HCT116 (cell line): Measurements from ENCODE around the gene ABHD12. TPM values are rescaled to one million over a fixed set of nuclear protein-coding genes. Genes with fewer than 3 reads are reported as not detected.

Experiments
- ATAC-seq: fragments of 200-7000 bp; cut with Tn5 transposase; 2 replicates; pipeline ENCODE4 v1.9.1; 2020; ENCODE audit warnings: mild to moderate bottlenecking, moderate library complexity
- BruUV-seq: library from RNA; stranded (reverse); fragments of 400-500 nt; replicated peaks from 2 replicates; lab custom pipeline; 2021; lab: Mats Ljungman, UMichigan
- CTCF ChIA-PET: fragments of 300-600 bp; sonication (Branson Sonifier 250); formaldehyde crosslinking; loops from one replicate; lab custom pipeline; 2021; ENCODE audit warnings: antibody characterized with exemption; lab: Charles Lee
- POLR2A ChIA-PET: fragments of 300-600, 350-600 bp; sonication (Branson Sonifier 250); formaldehyde crosslinking; loops from one replicate; lab custom pipeline; 2021; ENCODE audit warnings: antibody characterized with exemption; lab: Charles Lee
- RAD21 ChIA-PET, 2 experiments: fragments of 300-600 bp; sonication (Branson Sonifier 250); formaldehyde crosslinking; loops; one replicate each; lab custom pipeline; 2023; ENCODE audit warnings: low total read pairs in 2 of 2; ENCODE audit not compliant: uncharacterized antibody in 2 of 2, unreplicated experiment in 2 of 2, low non-redundant PET in 1 of 2; lab: Charles Lee
- DNase-seq: peaks from one replicate; pipeline ENCODE4 v3.0.0-alpha.2; 2010; ENCODE audit warnings: low read depth, low spot score
- H2AFZ ChIP-seq: fragments of 200-600 bp; shearing (Covaris generic), sonication (generic); 2 replicates; pipeline ENCODE4 v1.6.1; 2017; ENCODE audit warnings: low read depth, mixed run types, mixed read lengths, antibody characterized with exemption, low read length; ENCODE audit not compliant: poor library complexity, severe bottlenecking
- H3K27ac ChIP-seq: 2 replicates; pipeline ENCODE4 v1.5.1; 2012; ENCODE audit warnings: low read depth, low read length
- H3K27me3 ChIP-seq: fragments of 200-600 bp; sonication (generic); 2 replicates; pipeline ENCODE4 v1.6.1; 2016; ENCODE audit warnings: mixed run types, low read length, mixed read lengths; ENCODE audit not compliant: insufficient read depth
- H3K36me3 ChIP-seq, 2 experiments: fragments of 200-500 bp in 1 of 2; fragments of 200-600 bp in 1 of 2; sonication (Bioruptor generic) in 1 of 2; sonication (generic) in 1 of 2; 2 replicates each; pipeline versions ENCODE4 v1.5.1 to v1.6.1; 2014 to 2016; ENCODE audit warnings: low read length in 2 of 2, inconsistent platforms in 1 of 2, mixed read lengths in 1 of 2, mixed run types in 1 of 2; ENCODE audit not compliant: insufficient read depth in 2 of 2, control insufficient read depth in 1 of 2
- H3K4me1 ChIP-seq, 2 experiments: fragments of 200-600 bp in 1 of 2; sonication (generic) in 1 of 2; 2 replicates each; pipeline versions ENCODE4 v1.5.1 to v1.6.1; 2012 to 2017; ENCODE audit warnings: low read length in 2 of 2, inconsistent platforms in 1 of 2, mild to moderate bottlenecking in 1 of 2, mixed read lengths in 1 of 2, mixed run types in 1 of 2, moderate library complexity in 1 of 2; ENCODE audit not compliant: insufficient read depth in 2 of 2, control insufficient read depth in 1 of 2
- H3K4me2 ChIP-seq: fragments of 200-600 bp; sonication (generic); 2 replicates; pipeline ENCODE4 v1.6.1; 2017; ENCODE audit warnings: mixed run types, low read length, mixed read lengths
- H3K4me3 ChIP-seq, 2 experiments: fragments of 200-600 bp in 1 of 2; sonication (generic) in 1 of 2; replicated peaks in 1 of 2; 2 replicates each; pipeline ENCODE4 v1.5.1; 2011 to 2016; ENCODE audit warnings: low read length in 2 of 2, control low read depth in 1 of 2, low read depth in 1 of 2, mild to moderate bottlenecking in 1 of 2, mixed read lengths in 1 of 2, mixed run types in 1 of 2
- H3K79me2 ChIP-seq: fragments of 200-600 bp; sonication (generic); 2 replicates; pipeline ENCODE4 v1.6.1; 2017; ENCODE audit warnings: mild to moderate bottlenecking, mixed run types, low read length, moderate library complexity, mixed read lengths; ENCODE audit not compliant: insufficient read depth
- H3K9ac ChIP-seq: fragments of 200-600 bp; sonication (generic); 2 replicates; pipeline ENCODE4 v1.6.1; 2016; ENCODE audit warnings: low read length, mixed read lengths
- H3K9me2 ChIP-seq: fragments of 200-600 bp; sonication (generic), shearing (Covaris generic); 2 replicates; pipeline ENCODE4 v1.6.1; 2017; ENCODE audit warnings: mixed run types, mild to moderate bottlenecking, moderate library complexity; ENCODE audit not compliant: insufficient read depth
- H3K9me3 ChIP-seq, 2 experiments: fragments of 200-500 bp in 1 of 2; fragments of 200-600 bp in 1 of 2; sonication (Bioruptor generic) in 1 of 2; sonication (generic) in 1 of 2; 2 replicates each; pipeline ENCODE4 v1.6.1; 2014 to 2017; ENCODE audit warnings: low read length in 2 of 2, mixed read lengths in 2 of 2, inconsistent platforms in 1 of 2, low read depth in 1 of 2, mild to moderate bottlenecking in 1 of 2, mixed run types in 1 of 2, moderate library complexity in 1 of 2; ENCODE audit not compliant: control insufficient read depth in 1 of 2, insufficient read depth in 1 of 2
- H4K20me1 ChIP-seq: fragments of 200-600 bp; sonication (generic), shearing (Covaris generic); 2 replicates; pipeline ENCODE4 v1.6.1; 2017; ENCODE audit warnings: mixed run types, mild to moderate bottlenecking, moderate library complexity; ENCODE audit not compliant: insufficient read depth
- ELF1 ChIP-seq: IDR thresholded peaks from 2 replicates; pipeline ENCODE4 v1.6.1; 2012; ENCODE audit warnings: low read depth, borderline replicate concordance
- FOSL1 ChIP-seq: IDR thresholded peaks from 2 replicates; pipeline ENCODE4 v1.6.1; 2012; ENCODE audit warnings: low read depth
- JUND ChIP-seq: IDR thresholded peaks from 2 replicates; pipeline ENCODE4 v1.6.1; 2012
- YY1 ChIP-seq: IDR thresholded peaks from 2 replicates; pipeline ENCODE4 v1.6.1; 2011; ENCODE audit warnings: low read length, low read depth, moderate library complexity, mild to moderate bottlenecking; ENCODE audit not compliant: insufficient replicate concordance; ENCODE audit errors: extremely low read depth
- ZFX ChIP-seq: fragments of 450-650 bp; IDR thresholded peaks from 2 replicates; pipeline ENCODE4 v1.6.1; 2017
- intact Hi-C: fragments of 100-400 bp; cut with micrococcal nuclease; formaldehyde crosslinking; loops from 2 replicates; pipeline ENCODE4 v1.10.0; 2022
- total RNA-seq: library from RNA; stranded (reverse); gene quantifications from one replicate; pipeline ENCODE4 v1.2.1, GENCODE V29; 2021; ENCODE audit not compliant: unreplicated experiment
- TF ChIP-seq, protein P1 (sequence below): IDR thresholded peaks from 2 replicates; pipeline ENCODE4 v1.6.1; 2012
- TF ChIP-seq, protein P2 (sequence below): IDR thresholded peaks from 2 replicates; pipeline ENCODE4 v1.6.1; 2011; ENCODE audit warnings: mild to moderate bottlenecking, low read length, moderate library complexity; ENCODE audit not compliant: insufficient replicate concordance; ENCODE audit errors: extremely low read depth
- TF ChIP-seq, protein P3 (sequence below), 3 experiments: fragments of 200-600 bp in 1 of 3; sonication (generic) in 1 of 3; IDR thresholded peaks in 2 of 3; conservative IDR thresholded peaks in 1 of 3; 2 replicates each; pipeline ENCODE4 v1.5.1; 2012 to 2017; ENCODE audit warnings: low read depth in 2 of 3, low read length in 2 of 3, antibody characterized with exemption in 1 of 3, borderline replicate concordance in 1 of 3, control low read depth in 1 of 3, mild to moderate bottlenecking in 1 of 3, mixed read lengths in 1 of 3, mixed run types in 1 of 3, moderate library complexity in 1 of 3; ENCODE audit not compliant: insufficient read depth in 1 of 3
- TF ChIP-seq, protein P4 (sequence below): IDR thresholded peaks from 2 replicates; pipeline ENCODE4 v1.6.1; 2012; ENCODE audit warnings: low read depth

The ABHD12 gene
- total RNA-seq, 1 experiment from 2014 or later: 31.7 TPM

DNA sequence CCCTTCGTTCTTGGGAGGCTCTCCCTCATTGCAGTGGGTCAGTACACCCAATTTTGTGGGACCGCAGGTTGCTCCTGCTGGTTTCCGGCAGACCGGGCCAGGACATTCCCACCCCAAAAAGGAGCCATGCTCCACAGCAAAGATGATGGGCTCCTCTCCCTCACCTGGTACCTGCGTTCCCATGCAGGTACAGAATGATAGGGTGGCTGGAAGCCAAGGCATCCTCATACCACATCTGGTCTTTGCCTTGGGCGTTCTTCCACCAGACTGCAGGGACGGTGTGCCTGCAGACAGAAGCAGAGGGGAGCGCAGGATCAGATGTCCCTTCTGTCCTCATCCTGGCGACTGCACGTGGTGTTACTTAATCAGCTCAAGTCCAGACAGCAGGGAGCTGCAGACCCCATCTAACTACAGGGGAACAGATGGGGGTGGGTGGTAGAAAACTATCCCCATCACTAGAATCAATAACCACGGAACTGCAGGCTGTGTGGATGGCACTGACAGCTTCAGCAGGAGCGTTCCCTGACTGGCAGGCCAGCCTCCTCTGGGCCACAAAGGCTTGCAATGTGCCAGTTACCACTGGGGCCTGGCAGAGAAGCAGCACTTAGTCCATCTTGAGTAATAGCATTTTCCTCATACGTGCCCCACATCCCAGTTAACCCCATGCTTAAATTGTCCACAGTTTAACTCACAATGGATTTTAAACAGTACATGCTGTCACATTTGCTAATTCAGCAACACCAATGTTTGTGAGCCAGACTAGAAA is 70.4 kb downstream of the ABHD12 start:
- no peak overlapping the region for H3K4me2 ChIP-seq
- ChIA-PET POLR2A (no interaction called here), CTCF (no interaction called here), RAD21 (no interaction called here)
- no TSS peak for BruUV-seq
- H3K27me3 ChIP-seq: no peaks in the 10 kb centered on the region
- H4K20me1 ChIP-seq: no peaks in the 10 kb centered on the region
- H3K9me3 ChIP-seq: no peaks in the 10 kb centered on the region
- no peak overlapping the region for H2AFZ ChIP-seq
- no peak overlapping the region for H3K27ac ChIP-seq
- no peaks in the 10 kb centered on the region for H3K79me2 ChIP-seq
- H3K9ac ChIP-seq: no peak overlapping the region
- peaks cover 0 to 7% of the 10 kb centered on the region in 2 experiments; a peak in 1 of 4 replicates for H3K4me1 ChIP-seq
- no peaks in the 10 kb centered on the region; a peak in 1 of 4 replicates for H3K36me3 ChIP-seq
- no peak overlapping the region for H3K4me3 ChIP-seq
- intact Hi-C loops: loop anchor here (10.0 kb wide), 1 partner anchor 55 kb away; no protein-coding TSS in a partner anchor
- DNase-seq: no peak
- H3K9me2 ChIP-seq: no peaks in the 10 kb centered on the region
- no peak for ATAC-seq
- TF ChIP-seq, protein P1, sequence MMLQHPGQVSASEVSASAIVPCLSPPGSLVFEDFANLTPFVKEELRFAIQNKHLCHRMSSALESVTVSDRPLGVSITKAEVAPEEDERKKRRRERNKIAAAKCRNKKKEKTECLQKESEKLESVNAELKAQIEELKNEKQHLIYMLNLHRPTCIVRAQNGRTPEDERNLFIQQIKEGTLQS: no peak
- no peak for TF ChIP-seq ZFX
- TF ChIP-seq, protein P2, sequence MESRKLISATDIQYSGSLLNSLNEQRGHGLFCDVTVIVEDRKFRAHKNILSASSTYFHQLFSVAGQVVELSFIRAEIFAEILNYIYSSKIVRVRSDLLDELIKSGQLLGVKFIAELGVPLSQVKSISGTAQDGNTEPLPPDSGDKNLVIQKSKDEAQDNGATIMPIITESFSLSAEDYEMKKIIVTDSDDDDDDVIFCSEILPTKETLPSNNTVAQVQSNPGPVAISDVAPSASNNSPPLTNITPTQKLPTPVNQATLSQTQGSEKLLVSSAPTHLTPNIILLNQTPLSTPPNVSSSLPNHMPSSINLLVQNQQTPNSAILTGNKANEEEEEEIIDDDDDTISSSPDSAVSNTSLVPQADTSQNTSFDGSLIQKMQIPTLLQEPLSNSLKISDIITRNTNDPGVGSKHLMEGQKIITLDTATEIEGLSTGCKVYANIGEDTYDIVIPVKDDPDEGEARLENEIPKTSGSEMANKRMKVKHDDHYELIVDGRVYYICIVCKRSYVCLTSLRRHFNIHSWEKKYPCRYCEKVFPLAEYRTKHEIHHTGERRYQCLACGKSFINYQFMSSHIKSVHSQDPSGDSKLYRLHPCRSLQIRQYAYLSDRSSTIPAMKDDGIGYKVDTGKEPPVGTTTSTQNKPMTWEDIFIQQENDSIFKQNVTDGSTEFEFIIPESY: no peak
- TF ChIP-seq YY1: no peak
- TF ChIP-seq FOSL1: no peak
- no peak for TF ChIP-seq JUND
- no peak for TF ChIP-seq ELF1
- TF ChIP-seq, protein P3, sequence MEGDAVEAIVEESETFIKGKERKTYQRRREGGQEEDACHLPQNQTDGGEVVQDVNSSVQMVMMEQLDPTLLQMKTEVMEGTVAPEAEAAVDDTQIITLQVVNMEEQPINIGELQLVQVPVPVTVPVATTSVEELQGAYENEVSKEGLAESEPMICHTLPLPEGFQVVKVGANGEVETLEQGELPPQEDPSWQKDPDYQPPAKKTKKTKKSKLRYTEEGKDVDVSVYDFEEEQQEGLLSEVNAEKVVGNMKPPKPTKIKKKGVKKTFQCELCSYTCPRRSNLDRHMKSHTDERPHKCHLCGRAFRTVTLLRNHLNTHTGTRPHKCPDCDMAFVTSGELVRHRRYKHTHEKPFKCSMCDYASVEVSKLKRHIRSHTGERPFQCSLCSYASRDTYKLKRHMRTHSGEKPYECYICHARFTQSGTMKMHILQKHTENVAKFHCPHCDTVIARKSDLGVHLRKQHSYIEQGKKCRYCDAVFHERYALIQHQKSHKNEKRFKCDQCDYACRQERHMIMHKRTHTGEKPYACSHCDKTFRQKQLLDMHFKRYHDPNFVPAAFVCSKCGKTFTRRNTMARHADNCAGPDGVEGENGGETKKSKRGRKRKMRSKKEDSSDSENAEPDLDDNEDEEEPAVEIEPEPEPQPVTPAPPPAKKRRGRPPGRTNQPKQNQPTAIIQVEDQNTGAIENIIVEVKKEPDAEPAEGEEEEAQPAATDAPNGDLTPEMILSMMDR (IDR thresholded peaks at IDR 0.05 in 2 of 3, conservative IDR thresholded peaks at IDR 0.05 in 1 of 3; ENCODE audit: borderline replicate concordance in 1 of 3, insufficient read depth in 1 of 3, low read depth in 2 of 3, low read length in 2 of 3): no peak
- TF ChIP-seq, protein P4, sequence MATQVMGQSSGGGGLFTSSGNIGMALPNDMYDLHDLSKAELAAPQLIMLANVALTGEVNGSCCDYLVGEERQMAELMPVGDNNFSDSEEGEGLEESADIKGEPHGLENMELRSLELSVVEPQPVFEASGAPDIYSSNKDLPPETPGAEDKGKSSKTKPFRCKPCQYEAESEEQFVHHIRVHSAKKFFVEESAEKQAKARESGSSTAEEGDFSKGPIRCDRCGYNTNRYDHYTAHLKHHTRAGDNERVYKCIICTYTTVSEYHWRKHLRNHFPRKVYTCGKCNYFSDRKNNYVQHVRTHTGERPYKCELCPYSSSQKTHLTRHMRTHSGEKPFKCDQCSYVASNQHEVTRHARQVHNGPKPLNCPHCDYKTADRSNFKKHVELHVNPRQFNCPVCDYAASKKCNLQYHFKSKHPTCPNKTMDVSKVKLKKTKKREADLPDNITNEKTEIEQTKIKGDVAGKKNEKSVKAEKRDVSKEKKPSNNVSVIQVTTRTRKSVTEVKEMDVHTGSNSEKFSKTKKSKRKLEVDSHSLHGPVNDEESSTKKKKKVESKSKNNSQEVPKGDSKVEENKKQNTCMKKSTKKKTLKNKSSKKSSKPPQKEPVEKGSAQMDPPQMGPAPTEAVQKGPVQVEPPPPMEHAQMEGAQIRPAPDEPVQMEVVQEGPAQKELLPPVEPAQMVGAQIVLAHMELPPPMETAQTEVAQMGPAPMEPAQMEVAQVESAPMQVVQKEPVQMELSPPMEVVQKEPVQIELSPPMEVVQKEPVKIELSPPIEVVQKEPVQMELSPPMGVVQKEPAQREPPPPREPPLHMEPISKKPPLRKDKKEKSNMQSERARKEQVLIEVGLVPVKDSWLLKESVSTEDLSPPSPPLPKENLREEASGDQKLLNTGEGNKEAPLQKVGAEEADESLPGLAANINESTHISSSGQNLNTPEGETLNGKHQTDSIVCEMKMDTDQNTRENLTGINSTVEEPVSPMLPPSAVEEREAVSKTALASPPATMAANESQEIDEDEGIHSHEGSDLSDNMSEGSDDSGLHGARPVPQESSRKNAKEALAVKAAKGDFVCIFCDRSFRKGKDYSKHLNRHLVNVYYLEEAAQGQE: no peak
